Prostate gland (tissue), 2 donors: ENCODE measurements around the gene CCDC107. TPM values are rescaled to one million over a fixed set of nuclear protein-coding genes. Genes with fewer than 3 reads are reported as not detected.

Experiments
- DNase-seq: peaks from one replicate; pipeline ENCODE4 v3.0.0-alpha.2; 2019; ENCODE audit warnings: low spot score
- H3K27ac ChIP-seq, 2 donors: fragments of 200-600 bp; sonication (generic); 2 replicates each; pipeline ENCODE4 v1.5.1; 2017 to 2019
- H3K27me3 ChIP-seq: fragments of 200-600 bp; sonication (generic); replicated peaks from 2 replicates; pipeline ENCODE4 v1.5.1; 2019; ENCODE audit not compliant: insufficient read depth
- H3K36me3 ChIP-seq, 2 donors: fragments of 200-600 bp; sonication (generic); 1 replicate in 1 of 2; 2 replicates in 1 of 2; pipeline versions ENCODE4 v1.5.1 to v1.8.1; 2017 to 2019
- H3K4me1 ChIP-seq: fragments of 200-600 bp; sonication (generic); replicated peaks from 2 replicates; pipeline ENCODE4 v1.5.1; 2019
- H3K4me3 ChIP-seq, 2 donors: fragments of 200-600 bp; sonication (generic); 2 replicates each; pipeline ENCODE4 v1.5.1; 2017 to 2019
- H3K9me3 ChIP-seq: fragments of 200-600 bp; sonication (generic); 2 replicates; pipeline ENCODE4 v1.5.1; 2017
- POLR2A ChIP-seq: fragments of 450-650 bp; IDR thresholded peaks from one replicate; pipeline ENCODE4 v1.6.1; 2016; ENCODE audit warnings: antibody characterized with exemption, mild to moderate bottlenecking
- POLR2AphosphoS5 ChIP-seq: sonication (generic); formaldehyde crosslinking; IDR thresholded peaks from one replicate; pipeline ENCODE4 v1.6.1; 2017; ENCODE audit warnings: antibody characterized with exemption
- WGBS: methylation state at CpG from one replicate; pipeline ENCODE4 v1.1.5; 2018; 5-methylcytosine and 5-hydroxymethylcytosine counted together
- intact Hi-C: fragments of 100-400 bp; cut with DNase I; formaldehyde crosslinking; loops from one replicate; pipeline ENCODE4 v1.14.2; 2022
- total RNA-seq, 2 donors: library from RNA; depleted of rRNA; stranded (reverse); fragments of >200 nt; gene quantifications; one replicate each; pipeline ENCODE4 v1.1.0, GENCODE V29; 2016
- TF ChIP-seq, protein P1 (sequence below), 4 experiments: fragments of 200-600 bp in 2 of 4; fragments of 450-650 bp in 2 of 4; sonication (generic) in 2 of 4; IDR thresholded peaks; 1 replicate in 3 of 4; 2 replicates in 1 of 4; pipeline ENCODE4 v1.5.1; 2016 to 2019; ENCODE audit warnings: antibody characterized with exemption in 4 of 4, mild to moderate bottlenecking in 2 of 4, moderate library complexity in 2 of 4

CCDC107 gene
- total RNA-seq, 2 donors from 2014 or later, result 22.8 to 26.2 TPM

GRCh38 chr9:35618325-35618727 is 39.8 kb upstream of the CCDC107 start, which contains the start of gene CD72:
Gene CD72, minus strand, starts transcription at chr9:35618413. Its CDS starts 110 bp downstream, at chr9:35618303.
- 76% methylated on average over 7 of the region's 7 CpGs for WGBS
- intact Hi-C loops, result no loop called here

DNA sequence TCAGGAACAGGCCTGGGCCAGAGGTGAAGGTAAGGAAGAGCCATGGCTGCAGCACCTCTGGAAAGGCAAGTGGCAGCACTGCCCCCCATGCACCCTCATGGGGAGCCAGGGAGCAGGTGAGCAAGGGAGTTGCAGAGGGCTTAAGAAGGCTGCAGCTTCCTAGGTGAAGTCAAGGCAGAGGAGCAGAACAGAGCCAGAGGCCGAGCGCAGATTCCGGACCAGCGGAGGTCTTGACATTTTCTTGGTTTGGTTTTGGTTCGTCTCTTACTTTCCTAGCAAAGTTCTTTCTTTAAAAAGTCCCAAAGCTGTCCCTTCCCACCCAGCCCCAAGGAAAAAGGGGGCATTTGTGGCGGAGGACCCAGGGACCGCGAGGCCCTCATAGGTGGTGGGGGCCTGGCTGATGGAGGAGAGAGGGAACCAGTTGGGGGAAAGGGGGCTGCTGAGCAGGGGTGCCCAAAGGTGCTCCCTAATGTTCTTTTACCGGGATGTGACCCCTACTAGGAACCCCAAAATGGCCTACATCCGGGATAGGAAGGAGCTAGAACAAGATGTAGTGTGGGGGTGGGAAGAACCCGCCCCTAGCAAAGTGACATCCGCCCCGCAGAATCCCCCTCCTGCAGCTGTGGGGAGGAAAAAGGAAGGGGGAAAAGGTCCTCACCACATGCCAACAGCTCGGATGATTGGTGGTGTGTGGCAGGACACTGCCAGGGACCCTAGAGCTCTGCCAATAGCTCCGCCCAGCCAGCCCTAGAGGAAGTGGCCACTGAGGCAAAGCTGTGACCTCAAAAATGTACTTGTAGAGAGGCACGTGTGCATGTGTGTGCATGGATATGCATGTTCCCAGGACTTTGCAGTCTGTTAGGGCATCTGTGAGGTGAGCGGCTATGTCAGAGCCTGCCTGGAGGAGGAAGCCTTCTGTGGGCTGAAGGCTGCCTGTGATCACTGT is 39.0 kb upstream of the CCDC107 start:
- H3K36me3 ChIP-seq, result no peaks in the 10 kb centered on the region
- no peak overlapping the region for H3K4me3 ChIP-seq
- no peak for TF ChIP-seq POLR2AphosphoS5
- TF ChIP-seq, protein P1, sequence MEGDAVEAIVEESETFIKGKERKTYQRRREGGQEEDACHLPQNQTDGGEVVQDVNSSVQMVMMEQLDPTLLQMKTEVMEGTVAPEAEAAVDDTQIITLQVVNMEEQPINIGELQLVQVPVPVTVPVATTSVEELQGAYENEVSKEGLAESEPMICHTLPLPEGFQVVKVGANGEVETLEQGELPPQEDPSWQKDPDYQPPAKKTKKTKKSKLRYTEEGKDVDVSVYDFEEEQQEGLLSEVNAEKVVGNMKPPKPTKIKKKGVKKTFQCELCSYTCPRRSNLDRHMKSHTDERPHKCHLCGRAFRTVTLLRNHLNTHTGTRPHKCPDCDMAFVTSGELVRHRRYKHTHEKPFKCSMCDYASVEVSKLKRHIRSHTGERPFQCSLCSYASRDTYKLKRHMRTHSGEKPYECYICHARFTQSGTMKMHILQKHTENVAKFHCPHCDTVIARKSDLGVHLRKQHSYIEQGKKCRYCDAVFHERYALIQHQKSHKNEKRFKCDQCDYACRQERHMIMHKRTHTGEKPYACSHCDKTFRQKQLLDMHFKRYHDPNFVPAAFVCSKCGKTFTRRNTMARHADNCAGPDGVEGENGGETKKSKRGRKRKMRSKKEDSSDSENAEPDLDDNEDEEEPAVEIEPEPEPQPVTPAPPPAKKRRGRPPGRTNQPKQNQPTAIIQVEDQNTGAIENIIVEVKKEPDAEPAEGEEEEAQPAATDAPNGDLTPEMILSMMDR (IDR thresholded peaks at IDR 0.05), result no peak
- no peak for TF ChIP-seq POLR2A
- no peaks in the 10 kb centered on the region for H3K27me3 ChIP-seq
- WGBS, result 84% methylated on average over 17 of the region's 17 CpGs
- no peak for DNase-seq
- no peak overlapping the region for H3K27ac ChIP-seq
- no peaks in the 10 kb centered on the region for H3K4me1 ChIP-seq
- intact Hi-C loops, result no loop called here
- H3K9me3 ChIP-seq, result no peaks in the 10 kb centered on the region

More at GRCh38 chr9:35618325-35618727, 39.8 kb upstream of the CCDC107 start, which contains the start of gene CD72:
- Histone ChIP-seq H3K27me3 (no peaks in the 10 kb centered on the region), H3K36me3 (no peaks in the 10 kb centered on the region), H3K4me1 (no peaks in the 10 kb centered on the region), H3K27ac (no peak within 1 kb of the TSS), H3K4me3 (peak within 1 kb of the TSS; percentile 28 to 31), H3K9me3 (no peaks in the 10 kb centered on the region)
- DNase-seq, result no peak
- TF ChIP-seq POLR2A (no peak), POLR2AphosphoS5 (no peak)
- TF ChIP-seq, protein P1 (IDR thresholded peaks at IDR 0.05), result no peak

DNA sequence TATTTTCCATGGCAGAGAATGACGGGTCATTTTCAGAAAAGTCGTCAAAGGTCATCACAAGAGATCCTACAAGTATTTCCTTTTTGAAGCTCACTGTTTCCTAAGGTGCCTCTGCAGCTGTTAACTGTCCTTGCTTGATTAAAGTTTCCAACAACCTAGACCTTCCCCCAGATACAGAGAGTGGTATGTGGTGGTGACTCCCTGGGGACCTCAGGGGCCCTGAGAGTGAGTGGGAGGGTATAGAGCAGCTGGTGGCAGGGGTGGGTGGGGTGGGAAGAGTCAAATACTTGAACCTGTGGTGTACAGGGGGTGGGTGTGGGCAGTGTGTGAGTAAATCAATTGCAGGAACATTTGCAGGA is 38.3 kb upstream of the CCDC107 start:
- no peak for TF ChIP-seq POLR2A
- no peak for TF ChIP-seq POLR2AphosphoS5
- TF ChIP-seq, protein P1 (IDR thresholded peaks at IDR 0.05), result no peak
- intact Hi-C loops, result no loop called here
- Histone ChIP-seq H3K4me1 (no peaks in the 10 kb centered on the region), H3K4me3 (no peak overlapping the region), H3K27ac (no peak overlapping the region), H3K36me3 (no peaks in the 10 kb centered on the region), H3K9me3 (no peaks in the 10 kb centered on the region), H3K27me3 (no peaks in the 10 kb centered on the region)
- 70% methylated on average over 2 of the region's 2 CpGs for WGBS
- DNase-seq, result no peak

- Histone ChIP-seq H3K27me3 (no peaks in the 10 kb centered on the region), H3K4me3 (no peak overlapping the region), H3K9me3 (no peaks in the 10 kb centered on the region), H3K4me1 (no peaks in the 10 kb centered on the region), H3K27ac (no peak overlapping the region), H3K36me3 (no peaks in the 10 kb centered on the region)
- TF ChIP-seq POLR2A (no peak), POLR2AphosphoS5 (no peak)
- TF ChIP-seq, protein P1 (IDR thresholded peaks at IDR 0.05), result no peak
- intact Hi-C loops, result no loop called here
- no peak for DNase-seq
- 88% methylated on average over 2 of the region's 2 CpGs for WGBS
Observed at GRCh38 chr9:35627575-35627974, 30.5 kb upstream of the CCDC107 start.
